SK-N-SH (cell line): ENCODE data around the gene CCDC81. TPM values are rescaled to one million over a fixed set of nuclear protein-coding genes. Genes with fewer than 3 reads are reported as not detected.

Experiments
- CTCF ChIA-PET: fragments of 300-600, 350-600 bp; formaldehyde crosslinking; extraction: SDS; loops from one replicate; lab custom pipeline; 2021; lab: Yijun Ruan, JAX
- POLR2A ChIA-PET: fragments of 350-600 bp; sonication (Branson Sonifier 250); formaldehyde crosslinking; extraction: SDS; loops from one replicate; lab custom pipeline; 2020; ENCODE audit warnings: antibody characterized with exemption, inconsistent platforms; lab: Yijun Ruan, JAX
- DNase-seq: peaks from one replicate; pipeline ENCODE4 v3.0.0; 2012
- H2AFZ ChIP-seq: fragments of 200-600 bp; sonication (generic); 2 replicates; pipeline ENCODE4 v1.8.1; 2016; ENCODE audit warnings: antibody characterized with exemption, mild to moderate bottlenecking, low read depth
- H3F3A ChIP-seq: fragments of 200-600 bp; sonication (generic); replicated peaks from 2 replicates; pipeline ENCODE3; 2016; ENCODE audit warnings: antibody characterized with exemption, mild to moderate bottlenecking; ENCODE audit not compliant: insufficient read depth
- H3K27ac ChIP-seq, 2 experiments: fragments of 200-500 bp in 1 of 2; fragments of 200-600 bp in 1 of 2; sonication (Bioruptor generic) in 1 of 2; sonication (generic), shearing (Covaris generic) in 1 of 2; 2 replicates each; pipeline versions ENCODE4 v1.5.1 to v1.6.1; 2014 to 2016; ENCODE audit warnings: low read depth in 2 of 2, inconsistent platforms in 1 of 2, low read length in 1 of 2, mild to moderate bottlenecking in 1 of 2, mixed read lengths in 1 of 2
- H3K27me3 ChIP-seq: fragments of 200-600 bp; sonication (generic), shearing (Covaris generic); 2 replicates; pipeline ENCODE4 v1.6.1; 2016; ENCODE audit warnings: mixed run types; ENCODE audit not compliant: insufficient read depth
- H3K36me3 ChIP-seq, 2 experiments: fragments of 200-500 bp in 1 of 2; fragments of 200-600 bp in 1 of 2; sonication (Bioruptor generic) in 1 of 2; sonication (generic) in 1 of 2; replicated peaks in 1 of 2; 2 replicates each; pipeline versions ENCODE3 to v1.5.1; 2014 to 2016; ENCODE audit warnings: low read length in 1 of 2, mild to moderate bottlenecking in 1 of 2; ENCODE audit not compliant: insufficient read depth in 2 of 2, control insufficient read depth in 1 of 2
- H3K4me1 ChIP-seq, 2 experiments: fragments of 200-500 bp in 1 of 2; fragments of 200-600 bp in 1 of 2; sonication (Bioruptor generic) in 1 of 2; sonication (generic), shearing (Covaris generic) in 1 of 2; 2 replicates each; pipeline versions ENCODE4 v1.5.1 to v1.6.1; 2014 to 2016; ENCODE audit warnings: low read depth in 1 of 2, low read length in 1 of 2, mixed run types in 1 of 2; ENCODE audit not compliant: insufficient read depth in 2 of 2, control insufficient read depth in 1 of 2
- H3K4me2 ChIP-seq: fragments of 200-600 bp; sonication (generic), shearing (Covaris generic); 2 replicates; pipeline ENCODE4 v1.6.1; 2017; ENCODE audit warnings: mixed run types
- H3K4me3 ChIP-seq, 2 experiments: fragments of 200-500 bp in 1 of 2; fragments of 200-600 bp in 1 of 2; sonication (Bioruptor generic) in 1 of 2; sonication (generic), shearing (Covaris generic) in 1 of 2; 2 replicates each; pipeline versions ENCODE4 v1.5.1 to v1.8.1; 2014 to 2016; ENCODE audit warnings: low read depth in 2 of 2, inconsistent platforms in 1 of 2, low read length in 1 of 2, mild to moderate bottlenecking in 1 of 2, mixed read lengths in 1 of 2, moderate library complexity in 1 of 2
- H3K79me2 ChIP-seq: fragments of 200-600 bp; sonication (generic); 2 replicates; pipeline ENCODE4 v1.8.1; 2017; ENCODE audit warnings: mild to moderate bottlenecking; ENCODE audit not compliant: insufficient read depth
- H3K9ac ChIP-seq: fragments of 200-600 bp; sonication (generic); 2 replicates; pipeline ENCODE4 v1.6.1; 2017; ENCODE audit warnings: mixed run types
- H3K9me2 ChIP-seq: fragments of 200-600 bp; sonication (generic); 2 replicates; pipeline ENCODE4 v1.6.1; 2017; ENCODE audit warnings: mixed run types
- H3K9me3 ChIP-seq: fragments of 200-600 bp; sonication (generic); 2 replicates; pipeline ENCODE4 v1.6.1; 2017; ENCODE audit warnings: mixed run types, mild to moderate bottlenecking, moderate library complexity
- H4K20me1 ChIP-seq: fragments of 200-600 bp; sonication (generic); 2 replicates; pipeline ENCODE4 v1.6.1; 2017; ENCODE audit warnings: mild to moderate bottlenecking, mixed run types; ENCODE audit not compliant: insufficient read depth
- CTCF ChIP-seq: fragments of 200-600 bp; sonication (generic); IDR thresholded peaks from 2 replicates; pipeline ENCODE4 v1.6.1; 2017; ENCODE audit warnings: antibody characterized with exemption, mild to moderate bottlenecking, moderate library complexity
- ELF1 ChIP-seq: IDR thresholded peaks from 2 replicates; pipeline ENCODE4 v1.4.0; 2012
- EP300 ChIP-seq, 2 experiments: IDR thresholded peaks; 2 replicates each; pipeline versions ENCODE4 v1.4.0 to v1.6.1; 2012; ENCODE audit warnings: borderline replicate concordance in 1 of 2, low read depth in 1 of 2, low read length in 1 of 2
- EZH2phosphoT487 ChIP-seq: fragments of 200-600 bp; sonication (generic); IDR thresholded peaks from 2 replicates; pipeline ENCODE4 v1.6.1; 2017; ENCODE audit warnings: low read depth, mixed run types, mild to moderate bottlenecking, antibody characterized with exemption, moderate library complexity, borderline replicate concordance
- FOXJ3 ChIP-seq: sonication (generic); formaldehyde crosslinking; IDR thresholded peaks from 2 replicates; pipeline ENCODE4 v1.5.1; 2020; ENCODE audit warnings: mild to moderate bottlenecking, missing genetic modification reagents
- FOXM1 ChIP-seq: IDR thresholded peaks from 2 replicates; pipeline ENCODE4 v1.4.0; 2012; ENCODE audit warnings: low read depth, mild to moderate bottlenecking
- GABPA ChIP-seq: IDR thresholded peaks from 2 replicates; pipeline ENCODE4 v1.4.0; 2012; ENCODE audit warnings: low read depth, mild to moderate bottlenecking
- GATA2 ChIP-seq: sonication (generic); formaldehyde crosslinking; IDR thresholded peaks from 2 replicates; pipeline ENCODE4 v1.5.0; 2020; ENCODE audit warnings: mild to moderate bottlenecking, missing genetic modification reagents
- JUND ChIP-seq: IDR thresholded peaks from 2 replicates; pipeline ENCODE4 v1.4.0; 2012
- MAX ChIP-seq: IDR thresholded peaks from 2 replicates; pipeline ENCODE4 v1.4.0; 2012; ENCODE audit warnings: low read depth
- MEF2A ChIP-seq: IDR thresholded peaks from 2 replicates; pipeline ENCODE4 v1.4.0; 2012; ENCODE audit warnings: low read depth, borderline replicate concordance
- MXI1 ChIP-seq: IDR thresholded peaks from 2 replicates; pipeline ENCODE4 v1.6.1; 2012; ENCODE audit warnings: mild to moderate bottlenecking, low read depth, low read length, improper control_type of control experiment
- NFIC ChIP-seq: IDR thresholded peaks from 2 replicates; pipeline ENCODE4 v1.4.0; 2012; ENCODE audit warnings: borderline replicate concordance
- NRF1 ChIP-seq: IDR thresholded peaks from 2 replicates; pipeline ENCODE4 v1.6.1; 2012; ENCODE audit warnings: low read depth, mild to moderate bottlenecking, low read length
- PBX3 ChIP-seq: IDR thresholded peaks from 2 replicates; pipeline ENCODE4; 2012
- POLR2AphosphoS5 ChIP-seq: IDR thresholded peaks from 2 replicates; pipeline ENCODE4 v1.6.1; 2012; ENCODE audit warnings: low read depth, low read length
- RAD21 ChIP-seq: IDR thresholded peaks from 2 replicates; pipeline ENCODE4 v1.6.1; 2012; ENCODE audit warnings: mild to moderate bottlenecking, low read length
- RCOR1 ChIP-seq: fragments of 150-350 bp; IDR thresholded peaks from 2 replicates; pipeline ENCODE4 v1.6.1; 2017; ENCODE audit warnings: antibody characterized with exemption, low read length
- RXRA ChIP-seq: IDR thresholded peaks from 2 replicates; pipeline ENCODE4 v1.4.0; 2012; ENCODE audit warnings: low read depth, mild to moderate bottlenecking, borderline replicate concordance
- TAF1 ChIP-seq: IDR thresholded peaks from 2 replicates; pipeline ENCODE4 v1.6.1; 2012; ENCODE audit warnings: low read depth, mild to moderate bottlenecking, low read length, moderate library complexity, borderline replicate concordance
- USF1 ChIP-seq: IDR thresholded peaks from 2 replicates; pipeline ENCODE4 v1.4.0; 2012; ENCODE audit warnings: low read depth, borderline replicate concordance
- YY1 ChIP-seq: IDR thresholded peaks from 2 replicates; pipeline ENCODE4 v1.4.0; 2012; ENCODE audit warnings: low read depth, mild to moderate bottlenecking
- ZBTB33 ChIP-seq: IDR thresholded peaks from 2 replicates; pipeline ENCODE4 v1.4.0; 2012; ENCODE audit warnings: low read depth, borderline replicate concordance
- WGBS: methylation state at CpG from one replicate; pipeline ENCODE4 v1.1.6; 2017; ENCODE audit warnings: low lambda C conversion rate; 5-methylcytosine and 5-hydroxymethylcytosine counted together
- polyA plus RNA-seq, 3 experiments: library from polyadenylated mRNA; depleted of rRNA; stranded (reverse); fragments of >200 nt; gene quantifications; 2 replicates each; pipeline ENCODE4 v1.2.3, GENCODE V29; 2012

The CCDC81 gene
- polyA plus RNA-seq, 1 of the 3 experiments (the other 2 are of a cell fraction): 0.49 TPM

GRCh38 chr11:86442827-86443226 is 68.1 kb downstream of the CCDC81 start:
- no peak for TF ChIP-seq EP300 (IDR thresholded peaks at IDR 0.05; ENCODE audit: borderline replicate concordance in 1 of 2, low read depth in 1 of 2, low read length in 1 of 2)
- no peak for TF ChIP-seq RXRA
- no peak for TF ChIP-seq JUND
- no peak for TF ChIP-seq YY1
- no peak for TF ChIP-seq EZH2phosphoT487
- no peak for TF ChIP-seq FOXM1
- TF ChIP-seq CTCF: no peak
- no peak for TF ChIP-seq TAF1
- TF ChIP-seq NRF1: no peak
- no peak for TF ChIP-seq GABPA
- TF ChIP-seq MEF2A: no peak
- TF ChIP-seq POLR2AphosphoS5: no peak
- no peak for TF ChIP-seq RCOR1
- no peak for TF ChIP-seq MAX
- no peak for TF ChIP-seq USF1
- no peak for TF ChIP-seq FOXJ3 (CRISPR knock-in tag)
- no peak for TF ChIP-seq MXI1
- no peak for TF ChIP-seq ELF1
- ChIA-PET POLR2A (no interaction called here), CTCF (interaction anchor here (1.7 to 1.8 kb wide), 2 partner anchors 12 to 14 kb away, joined by 5 read pairs; no protein-coding TSS in a partner anchor)
- no peak for DNase-seq
- no peaks in the 10 kb centered on the region for H3K27me3 ChIP-seq
- WGBS: 92% methylated on average over 3 of the region's 5 CpGs
- no peak overlapping the region for H3K4me2 ChIP-seq
- H4K20me1 ChIP-seq: no peaks in the 10 kb centered on the region
- no peaks in the 10 kb centered on the region for H3K9me2 ChIP-seq
- peaks cover 0 to 17% of the 10 kb centered on the region in 2 experiments; a peak in 2 of 4 replicates for H3K4me1 ChIP-seq
- H2AFZ ChIP-seq: no peak overlapping the region
- no peaks in the 10 kb centered on the region for H3K9me3 ChIP-seq
- no peak overlapping the region for H3K9ac ChIP-seq
- H3K27ac ChIP-seq: no peak overlapping the region
- H3K4me3 ChIP-seq: no peak overlapping the region
- H3K79me2 ChIP-seq: no peaks in the 10 kb centered on the region
- peaks cover 12% of the 10 kb centered on the region for H3F3A ChIP-seq
- peaks cover 0 to 2% of the 10 kb centered on the region in 2 experiments for H3K36me3 ChIP-seq

GRCh38 chr11:86443415-86443814 is 68.7 kb downstream of the CCDC81 start:
- no peak overlapping the region for H2AFZ ChIP-seq
- H3K79me2 ChIP-seq: no peaks in the 10 kb centered on the region
- H3K9me3 ChIP-seq: no peaks in the 10 kb centered on the region
- TF ChIP-seq GABPA: no peak
- no peak for TF ChIP-seq ZBTB33
- TF ChIP-seq FOXJ3 (CRISPR knock-in tag): no peak
- no peak for TF ChIP-seq NFIC
- no peak for TF ChIP-seq RAD21
- TF ChIP-seq RCOR1: no peak
- no peak for TF ChIP-seq PBX3
- TF ChIP-seq FOXM1: no peak
- no peak for TF ChIP-seq GATA2 (CRISPR knock-in tag)
- no peak for TF ChIP-seq EZH2phosphoT487
- no peak for TF ChIP-seq EP300 (IDR thresholded peaks at IDR 0.05; ENCODE audit: borderline replicate concordance in 1 of 2, low read depth in 1 of 2, low read length in 1 of 2)
- no peak for TF ChIP-seq RXRA
- no peak for TF ChIP-seq POLR2AphosphoS5
- H3F3A ChIP-seq: peaks cover 11% of the 10 kb centered on the region
- no peaks in the 10 kb centered on the region for H3K9me2 ChIP-seq
- no peaks in the 10 kb centered on the region for H4K20me1 ChIP-seq
- no peak overlapping the region for H3K27ac ChIP-seq
- peaks cover 0 to 2% of the 10 kb centered on the region in 2 experiments for H3K36me3 ChIP-seq
- H3K4me1 ChIP-seq: peaks cover 0 to 16% of the 10 kb centered on the region in 2 experiments; a peak in 2 of 4 replicates
- no peak overlapping the region for H3K9ac ChIP-seq
- H3K4me2 ChIP-seq: no peak overlapping the region
- ChIA-PET POLR2A (no interaction called here), CTCF (interaction anchor here (1.7 kb wide), 1 partner anchor 13 kb away, joined by 5 read pairs; no protein-coding TSS in a partner anchor)
- no peaks in the 10 kb centered on the region for H3K27me3 ChIP-seq
- DNase-seq: no peak
- WGBS: 33% methylated on average over 1 of the region's 1 CpG
- H3K4me3 ChIP-seq: no peak overlapping the region
